OCI-LY7 (cell line): Measurements from ENCODE around the gene SUB1. TPM values are rescaled to one million over a fixed set of nuclear protein-coding genes. Genes with fewer than 3 reads are reported as not detected.

Source experiments
- BruUV-seq: library from RNA; stranded (reverse); fragments of 400-500 nt; replicated peaks from 2 replicates; lab custom pipeline; 2021; lab: Mats Ljungman, UMichigan
- CTCF ChIA-PET: fragments of 300-600 bp; sonication (Branson Sonifier 250); formaldehyde crosslinking; loops from one replicate; lab custom pipeline; 2022; ENCODE audit warnings: antibody characterized with exemption; ENCODE audit not compliant: unreplicated experiment; lab: Charles Lee
- POLR2A ChIA-PET: fragments of 300-600 bp; sonication (Branson Sonifier 250); formaldehyde crosslinking; loops from one replicate; lab custom pipeline; 2022; ENCODE audit warnings: antibody characterized with exemption; lab: Charles Lee
- DNase-seq: peaks from one replicate; pipeline ENCODE4 v3.0.0-alpha.2; 2015; ENCODE audit warnings: low spot score
- H2AFZ ChIP-seq: fragments of 200-600 bp; sonication (generic), shearing (Covaris generic); 2 replicates; pipeline ENCODE4 v1.6.1; 2014; ENCODE audit warnings: mild to moderate bottlenecking, antibody characterized with exemption, low read length, moderate library complexity
- H3K27ac ChIP-seq: fragments of 200-600 bp; sonication (generic); 2 replicates; pipeline ENCODE4 v1.5.1; 2014; ENCODE audit warnings: mixed run types, low read depth, mild to moderate bottlenecking, moderate library complexity, low read length, inconsistent platforms; ENCODE audit not compliant: poor library complexity, severe bottlenecking
- H3K36me3 ChIP-seq: fragments of 200-600 bp; sonication (generic); 2 replicates; pipeline ENCODE4 v1.6.1; 2014; ENCODE audit warnings: mild to moderate bottlenecking, antibody characterized with exemption, low read length, moderate library complexity, mixed read lengths; ENCODE audit not compliant: insufficient read depth
- H3K4me1 ChIP-seq: fragments of 200-600 bp; sonication (generic); 2 replicates; pipeline ENCODE4 v1.5.1; 2014; ENCODE audit warnings: mild to moderate bottlenecking, low read length; ENCODE audit not compliant: insufficient read depth, poor library complexity, severe bottlenecking
- H3K4me2 ChIP-seq: fragments of 200-600 bp; sonication (generic); 2 replicates; pipeline ENCODE4 v1.6.1; 2014; ENCODE audit warnings: mild to moderate bottlenecking, low read length
- H3K4me3 ChIP-seq: fragments of 200-600 bp; sonication (generic); 2 replicates; pipeline ENCODE4 v1.5.1; 2014; ENCODE audit warnings: mild to moderate bottlenecking, low read depth, low read length; ENCODE audit not compliant: poor library complexity, severe bottlenecking
- H3K79me2 ChIP-seq: fragments of 200-600 bp; sonication (generic); 2 replicates; pipeline ENCODE4 v1.6.1; 2016; ENCODE audit warnings: low read depth, mild to moderate bottlenecking, low read length, moderate library complexity, mixed read lengths; ENCODE audit not compliant: insufficient read depth
- H3K9me2 ChIP-seq: fragments of 200-600 bp; sonication (generic); 2 replicates; pipeline ENCODE4 v1.6.1; 2016; ENCODE audit warnings: mild to moderate bottlenecking, low read length, mixed read lengths; ENCODE audit not compliant: insufficient read depth
- H3K9me3 ChIP-seq: fragments of 200-600 bp; sonication (generic); 2 replicates; pipeline ENCODE4 v1.6.1; 2014; ENCODE audit warnings: mild to moderate bottlenecking, mixed run types, low read length, mixed read lengths
- H4K20me1 ChIP-seq: fragments of 200-600 bp; sonication (generic); 2 replicates; pipeline ENCODE4 v1.6.1; 2014; ENCODE audit warnings: mild to moderate bottlenecking, antibody characterized with exemption, low read length, moderate library complexity, mixed read lengths; ENCODE audit not compliant: insufficient read depth
- EZH2phosphoT487 ChIP-seq: fragments of 200-600 bp; sonication (generic); IDR thresholded peaks from 2 replicates; pipeline ENCODE4 v1.6.1; 2018; ENCODE audit warnings: low read depth, borderline replicate concordance, mild to moderate bottlenecking, mixed run types, antibody characterized with exemption, low read length, moderate library complexity, mixed read lengths
- intact Hi-C: fragments of 100-400 bp; cut with micrococcal nuclease; formaldehyde crosslinking; loops from one replicate; pipeline ENCODE4 v1.10.0; 2022; ENCODE audit not compliant: unreplicated experiment
- total RNA-seq, 2 experiments: library from RNA; depleted of rRNA in 1 of 2; stranded (reverse); fragments of >200 nt in 1 of 2; shearing (Covaris generic) in 1 of 2; gene quantifications; 2 replicates each; pipeline ENCODE4 v1.2.3, GENCODE V29; 2014 to 2022
- TF ChIP-seq, protein P1 (sequence below): fragments of 200-600 bp; sonication (generic); conservative IDR thresholded peaks from 2 replicates; pipeline ENCODE4 v1.5.1; 2014; ENCODE audit warnings: mild to moderate bottlenecking, antibody characterized with exemption, low read length, moderate library complexity, mixed read lengths

Gene SUB1
- total RNA-seq, 2 experiments from 2014 or later = 40.3 to 69.2 TPM

DNA sequence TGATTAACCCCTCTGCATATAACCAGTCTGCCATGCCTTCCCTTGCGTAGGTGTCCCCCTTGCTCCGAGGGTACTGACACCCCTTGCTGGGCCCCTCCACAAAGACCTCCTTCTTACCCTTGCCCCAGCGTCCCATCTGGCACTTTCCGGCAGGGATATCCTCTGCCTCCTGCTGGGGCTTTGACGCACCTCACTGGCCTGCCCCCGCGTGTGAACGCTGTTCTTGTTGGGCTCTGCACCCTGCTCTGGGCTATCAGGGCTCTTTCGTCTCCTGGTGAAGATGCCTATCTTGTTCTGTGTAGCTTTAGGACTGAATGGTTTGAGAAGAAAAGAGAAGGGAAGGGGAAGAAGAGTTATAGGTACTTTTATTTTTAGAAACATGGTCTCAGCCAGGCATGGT is 53.0 kb downstream of the SUB1 start:
- H3K36me3 ChIP-seq = no peaks in the 10 kb centered on the region
- no peaks in the 10 kb centered on the region for H3K9me3 ChIP-seq
- no peak overlapping the region for H3K4me2 ChIP-seq
- H2AFZ ChIP-seq = no peak overlapping the region
- ChIA-PET CTCF (no interaction called here), POLR2A (no interaction called here)
- no peaks in the 10 kb centered on the region for H3K4me1 ChIP-seq
- no peak overlapping the region for H3K4me3 ChIP-seq
- BruUV-seq = no TSS peak
- TF ChIP-seq, protein P1, sequence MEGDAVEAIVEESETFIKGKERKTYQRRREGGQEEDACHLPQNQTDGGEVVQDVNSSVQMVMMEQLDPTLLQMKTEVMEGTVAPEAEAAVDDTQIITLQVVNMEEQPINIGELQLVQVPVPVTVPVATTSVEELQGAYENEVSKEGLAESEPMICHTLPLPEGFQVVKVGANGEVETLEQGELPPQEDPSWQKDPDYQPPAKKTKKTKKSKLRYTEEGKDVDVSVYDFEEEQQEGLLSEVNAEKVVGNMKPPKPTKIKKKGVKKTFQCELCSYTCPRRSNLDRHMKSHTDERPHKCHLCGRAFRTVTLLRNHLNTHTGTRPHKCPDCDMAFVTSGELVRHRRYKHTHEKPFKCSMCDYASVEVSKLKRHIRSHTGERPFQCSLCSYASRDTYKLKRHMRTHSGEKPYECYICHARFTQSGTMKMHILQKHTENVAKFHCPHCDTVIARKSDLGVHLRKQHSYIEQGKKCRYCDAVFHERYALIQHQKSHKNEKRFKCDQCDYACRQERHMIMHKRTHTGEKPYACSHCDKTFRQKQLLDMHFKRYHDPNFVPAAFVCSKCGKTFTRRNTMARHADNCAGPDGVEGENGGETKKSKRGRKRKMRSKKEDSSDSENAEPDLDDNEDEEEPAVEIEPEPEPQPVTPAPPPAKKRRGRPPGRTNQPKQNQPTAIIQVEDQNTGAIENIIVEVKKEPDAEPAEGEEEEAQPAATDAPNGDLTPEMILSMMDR = no peak
- TF ChIP-seq EZH2phosphoT487 = no peak
- no peaks in the 10 kb centered on the region for H3K79me2 ChIP-seq
- H4K20me1 ChIP-seq = no peaks in the 10 kb centered on the region
- no peak for DNase-seq
- no peak overlapping the region for H3K27ac ChIP-seq
- no peaks in the 10 kb centered on the region for H3K9me2 ChIP-seq
- intact Hi-C loops = no loop called here

GRCh38 chr5:32639943-32640342 is 54.6 kb downstream of the SUB1 start:
- Histone ChIP-seq H3K4me3 (no peak overlapping the region), H3K36me3 (no peaks in the 10 kb centered on the region), H3K9me3 (no peaks in the 10 kb centered on the region), H4K20me1 (no peaks in the 10 kb centered on the region), H3K27ac (no peak overlapping the region), H2AFZ (no peak overlapping the region), H3K4me2 (no peak overlapping the region), H3K4me1 (no peaks in the 10 kb centered on the region), H3K79me2 (no peaks in the 10 kb centered on the region), H3K9me2 (no peaks in the 10 kb centered on the region)
- POLR2A ChIA-PET = no interaction called here
- TF ChIP-seq EZH2phosphoT487 = no peak
- TF ChIP-seq, protein P1 = no peak
- DNase-seq = no peak
- intact Hi-C loops = no loop called here
- CTCF ChIA-PET = no interaction called here
- no TSS peak for BruUV-seq

DNA sequence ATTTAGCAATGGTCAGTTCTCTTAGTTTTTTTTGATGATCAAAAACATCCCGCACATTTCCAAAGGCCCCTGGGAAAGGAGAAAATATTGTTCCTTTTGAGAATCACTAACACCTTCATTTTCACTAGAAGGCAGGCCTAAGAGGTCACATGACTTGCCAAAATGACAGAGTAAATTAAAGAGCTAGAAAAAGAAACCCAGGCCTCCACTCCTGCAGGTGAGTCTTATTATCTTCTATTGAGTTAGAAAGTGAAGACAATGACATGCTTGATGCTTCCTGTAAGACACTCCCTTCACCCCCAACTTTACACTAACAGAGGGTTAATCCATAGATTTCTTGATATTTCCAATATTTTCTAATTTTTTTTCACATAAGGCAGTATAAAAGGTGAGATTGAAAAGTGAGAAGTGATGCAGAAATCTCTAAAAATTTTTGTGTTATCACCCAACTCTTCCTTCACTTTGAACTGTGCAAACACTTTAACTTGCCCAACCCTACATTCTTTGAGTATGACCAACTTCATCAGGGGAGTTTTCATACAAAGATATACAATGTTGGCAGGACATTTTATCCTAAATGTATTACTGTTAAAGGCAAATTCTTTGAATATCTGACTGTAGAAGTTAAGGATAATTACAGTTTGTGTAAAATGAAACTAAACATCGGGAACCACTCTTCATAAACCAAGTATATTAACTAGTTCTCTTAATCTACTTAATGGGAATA is 57.1 kb downstream of the SUB1 start:
- no peaks in the 10 kb centered on the region for H3K9me2 ChIP-seq
- TF ChIP-seq, protein P1 = no peak
- no peak for TF ChIP-seq EZH2phosphoT487
- ChIA-PET POLR2A (interaction anchor here (0.6 kb wide), 1 partner anchor 71 kb away, joined by 3 read pairs; no protein-coding TSS in a partner anchor), CTCF (no interaction called here)
- H4K20me1 ChIP-seq = no peaks in the 10 kb centered on the region
- H3K27ac ChIP-seq = no peak overlapping the region
- no peak for DNase-seq
- H3K9me3 ChIP-seq = no peaks in the 10 kb centered on the region
- H3K4me3 ChIP-seq = no peak overlapping the region
- H3K4me1 ChIP-seq = no peaks in the 10 kb centered on the region
- H3K36me3 ChIP-seq = no peaks in the 10 kb centered on the region
- no TSS peak for BruUV-seq
- no peak overlapping the region for H3K4me2 ChIP-seq
- no peak overlapping the region for H2AFZ ChIP-seq
- intact Hi-C loops = no loop called here
- H3K79me2 ChIP-seq = no peaks in the 10 kb centered on the region
